ENCODE results near the gene OS9.
A peak's percentile ranks its signal among the peaks of the same experiment; 100 is the strongest.
"Not testable (repeated sequence)": the region's sequence is repeated elsewhere in the genome, so short reads cannot be mapped to it uniquely, and the experiment has no call there.

The OS9 gene, protein sequence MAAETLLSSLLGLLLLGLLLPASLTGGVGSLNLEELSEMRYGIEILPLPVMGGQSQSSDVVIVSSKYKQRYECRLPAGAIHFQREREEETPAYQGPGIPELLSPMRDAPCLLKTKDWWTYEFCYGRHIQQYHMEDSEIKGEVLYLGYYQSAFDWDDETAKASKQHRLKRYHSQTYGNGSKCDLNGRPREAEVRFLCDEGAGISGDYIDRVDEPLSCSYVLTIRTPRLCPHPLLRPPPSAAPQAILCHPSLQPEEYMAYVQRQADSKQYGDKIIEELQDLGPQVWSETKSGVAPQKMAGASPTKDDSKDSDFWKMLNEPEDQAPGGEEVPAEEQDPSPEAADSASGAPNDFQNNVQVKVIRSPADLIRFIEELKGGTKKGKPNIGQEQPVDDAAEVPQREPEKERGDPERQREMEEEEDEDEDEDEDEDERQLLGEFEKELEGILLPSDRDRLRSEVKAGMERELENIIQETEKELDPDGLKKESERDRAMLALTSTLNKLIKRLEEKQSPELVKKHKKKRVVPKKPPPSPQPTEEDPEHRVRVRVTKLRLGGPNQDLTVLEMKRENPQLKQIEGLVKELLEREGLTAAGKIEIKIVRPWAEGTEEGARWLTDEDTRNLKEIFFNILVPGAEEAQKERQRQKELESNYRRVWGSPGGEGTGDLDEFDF

DNA sequence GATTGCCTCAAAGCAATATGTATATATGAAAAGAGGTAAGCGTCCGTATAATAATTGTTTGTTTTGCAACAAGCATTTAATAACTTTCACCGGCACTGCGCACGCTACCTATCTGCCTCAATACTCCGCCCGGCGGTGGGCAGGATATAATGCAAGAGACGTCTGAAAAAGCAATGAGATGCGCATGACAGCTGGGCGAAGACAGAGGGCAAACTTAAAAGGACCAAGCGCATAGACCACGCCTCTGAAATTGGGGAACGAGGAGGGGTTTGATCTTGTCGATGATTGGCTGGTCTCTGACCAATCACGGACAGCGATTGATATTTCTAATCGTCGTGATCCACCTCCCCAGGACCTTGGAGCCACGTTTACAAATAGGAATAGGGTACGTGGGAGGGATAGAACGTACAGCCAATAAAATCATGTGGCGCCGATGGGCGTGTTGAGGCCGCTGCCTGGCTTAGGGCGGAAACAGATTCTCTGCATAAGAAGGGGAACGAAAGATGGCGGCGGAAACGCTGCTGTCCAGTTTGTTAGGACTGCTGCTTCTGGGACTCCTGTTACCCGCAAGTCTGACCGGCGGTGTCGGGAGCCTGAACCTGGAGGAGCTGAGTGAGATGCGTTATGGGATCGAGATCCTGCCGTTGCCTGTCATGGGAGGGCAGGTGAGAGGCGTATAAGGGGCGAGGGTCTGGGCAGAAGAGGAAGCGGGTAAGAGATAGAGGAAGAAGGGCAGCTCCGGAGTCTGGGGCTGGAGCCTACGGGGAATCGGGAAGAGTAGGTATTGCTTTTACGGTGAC is at the start of gene OS9:
Gene OS9 (plus strand): TSS at position 474 of the 800 bp plus-strand sequence. CDS start 30 bp downstream, at position 504.
- peaks cover 3% of the 10 kb centered on the region; the same call in 1 of the 2 replicates for H3K36me3 ChIP-seq (replicated peaks)
- no peaks in the 10 kb centered on the region for H3K27me3 ChIP-seq (ENCODE audit: low read depth)
- DNase-seq (ENCODE audit: low spot score in 2 of 2) = peak; percentile 97 to 99
- no peaks in the 10 kb centered on the region for H3K9me3 ChIP-seq
- in situ Hi-C loops (cut with MboI; ENCODE audit: low sequenced_read_pairs) = no loop called here
- no peaks in the 10 kb centered on the region; the same call in 1 of the 2 replicates for H3K4me1 ChIP-seq
- peak within 1 kb of the TSS; percentile 86 for H3K4me3 ChIP-seq

DNA sequence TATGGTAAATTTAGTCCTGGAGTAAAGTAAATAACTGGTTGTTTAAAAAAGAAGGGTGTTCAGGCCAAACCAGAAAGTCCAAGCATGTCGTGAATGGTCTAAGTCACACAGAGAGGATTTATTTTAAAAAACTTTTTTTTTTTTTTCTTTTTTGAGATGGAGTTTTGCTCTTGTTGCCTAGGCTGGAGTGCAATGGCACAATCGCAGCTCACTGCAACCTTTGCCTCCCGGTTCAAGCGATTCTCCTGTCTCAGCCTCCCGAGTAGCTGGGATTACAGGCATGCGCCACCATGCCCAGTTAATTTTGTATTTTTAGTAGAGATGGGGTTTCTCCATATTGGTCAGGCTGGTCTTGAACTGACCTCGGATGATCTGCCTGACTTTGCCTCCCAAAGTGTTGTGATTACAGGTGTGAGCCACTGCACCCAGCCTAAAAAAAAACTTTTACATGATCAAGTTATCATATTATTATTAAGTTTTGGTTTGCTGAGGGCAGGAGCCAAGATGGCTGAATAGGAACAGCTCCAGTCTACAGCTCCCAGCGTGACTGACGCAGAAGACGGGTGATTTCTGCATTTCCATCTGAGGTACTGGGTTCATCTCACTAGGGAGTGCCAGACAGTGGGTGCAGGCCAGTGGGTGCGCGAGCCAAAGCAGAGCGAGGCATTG is 47.8 kb upstream of the OS9 start:
- H3K9me3 ChIP-seq = peaks cover 19% of the 10 kb centered on the region
- H3K4me3 ChIP-seq; in situ Hi-C loops (cut with MboI; ENCODE audit: low sequenced_read_pairs); H3K27me3 ChIP-seq (ENCODE audit: low read depth); H3K4me1 ChIP-seq; H3K36me3 ChIP-seq (replicated peaks): not testable (repeated sequence)
- peak in 1 of 2 experiments; percentile 52 for DNase-seq (ENCODE audit: low spot score in 2 of 2)

DNA sequence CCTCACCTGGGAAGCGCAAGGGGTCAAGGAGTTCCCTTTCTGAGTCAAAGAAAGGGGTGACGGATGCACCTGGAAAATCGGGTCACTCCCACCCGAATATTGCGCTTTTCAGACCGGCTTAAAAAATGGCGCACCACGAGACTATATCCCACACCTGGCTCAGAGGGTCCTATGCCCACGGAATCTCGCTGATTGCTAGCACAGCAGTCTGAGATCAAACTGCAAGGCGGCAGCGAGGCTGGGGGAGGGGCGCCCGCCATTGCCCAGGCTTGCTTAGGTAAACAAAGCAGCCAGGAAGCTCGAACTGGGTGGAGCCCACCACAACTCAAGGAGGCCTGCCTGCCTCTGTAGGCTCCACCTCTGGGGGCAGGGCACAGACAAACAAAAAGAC is 47.3 kb upstream of the OS9 start:
- H3K36me3 ChIP-seq (replicated peaks); H3K4me3 ChIP-seq; DNase-seq (ENCODE audit: low spot score in 2 of 2); H3K4me1 ChIP-seq; H3K27me3 ChIP-seq (ENCODE audit: low read depth); in situ Hi-C loops (cut with MboI; ENCODE audit: low sequenced_read_pairs): not testable (repeated sequence)
- peaks cover 19% of the 10 kb centered on the region for H3K9me3 ChIP-seq

DNA sequence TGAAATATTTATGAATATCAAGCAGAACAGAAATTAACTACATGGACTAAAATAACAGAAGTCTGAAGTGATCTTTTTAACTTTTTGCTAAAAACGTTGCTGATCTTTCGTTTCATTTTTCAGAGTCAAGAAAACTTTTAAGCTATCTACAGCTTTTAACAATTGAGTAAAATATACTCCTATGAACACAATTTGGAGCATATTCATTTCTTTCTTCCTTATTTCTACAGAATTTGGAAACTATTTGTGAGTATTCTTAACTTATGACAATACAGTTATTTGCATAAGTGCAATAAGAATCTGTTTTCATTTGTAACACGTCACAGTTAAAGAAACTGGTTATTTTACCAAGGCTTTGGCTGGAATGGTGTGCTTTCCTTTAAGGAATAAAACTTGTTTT is 39.9 kb upstream of the OS9 start:
- no peak overlapping the region for H3K4me3 ChIP-seq
- no peaks in the 10 kb centered on the region for H3K9me3 ChIP-seq
- H3K4me1 ChIP-seq = no peaks in the 10 kb centered on the region
- in situ Hi-C loops (cut with MboI; ENCODE audit: low sequenced_read_pairs) = no loop called here
- DNase-seq (ENCODE audit: low spot score in 2 of 2) = no peak
- no peaks in the 10 kb centered on the region for H3K27me3 ChIP-seq (ENCODE audit: low read depth)
- no peaks in the 10 kb centered on the region for H3K36me3 ChIP-seq (replicated peaks)

DNA sequence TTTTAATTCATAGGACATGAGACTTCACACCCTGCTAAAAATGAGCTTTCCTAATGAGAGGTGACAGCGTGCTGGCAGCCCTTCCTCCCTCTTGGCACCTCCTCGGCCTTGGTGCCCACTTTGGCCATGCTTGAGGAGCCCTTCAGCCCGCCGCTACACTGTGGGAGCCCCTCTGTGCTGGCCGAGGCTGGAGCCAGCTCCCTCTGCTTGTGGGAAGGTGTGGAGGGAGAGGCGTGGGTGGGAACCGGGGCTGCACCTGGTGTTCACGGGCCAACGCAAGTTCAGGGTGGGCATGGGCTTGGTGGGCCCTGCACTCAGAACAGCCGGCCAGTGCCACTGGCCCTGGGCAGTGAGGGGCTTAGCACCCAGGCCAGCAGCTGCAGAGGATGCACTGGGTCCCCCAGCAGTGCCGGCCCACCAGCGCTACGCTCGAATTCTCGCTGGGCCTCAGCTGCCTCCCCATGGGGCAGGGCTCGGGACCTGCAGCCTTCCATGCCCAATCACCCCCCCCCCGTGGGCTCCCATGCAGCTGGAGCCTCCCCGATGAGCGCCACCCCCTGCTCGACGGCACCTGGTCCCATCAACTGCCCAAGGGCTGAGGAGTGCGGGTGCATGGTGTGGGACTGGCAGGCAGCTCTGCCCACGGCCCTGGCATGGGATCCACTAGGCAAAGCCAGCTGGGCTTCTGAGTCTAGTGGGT is 38.2 kb upstream of the OS9 start:
- no peaks in the 10 kb centered on the region for H3K4me1 ChIP-seq
- H3K27me3 ChIP-seq (ENCODE audit: low read depth) = no peaks in the 10 kb centered on the region
- in situ Hi-C loops (cut with MboI; ENCODE audit: low sequenced_read_pairs) = no loop called here
- no peak overlapping the region for H3K4me3 ChIP-seq
- peaks cover 4% of the 10 kb centered on the region for H3K9me3 ChIP-seq
- no peak for DNase-seq (ENCODE audit: low spot score in 2 of 2)
- H3K36me3 ChIP-seq (replicated peaks) = no peaks in the 10 kb centered on the region

DNA sequence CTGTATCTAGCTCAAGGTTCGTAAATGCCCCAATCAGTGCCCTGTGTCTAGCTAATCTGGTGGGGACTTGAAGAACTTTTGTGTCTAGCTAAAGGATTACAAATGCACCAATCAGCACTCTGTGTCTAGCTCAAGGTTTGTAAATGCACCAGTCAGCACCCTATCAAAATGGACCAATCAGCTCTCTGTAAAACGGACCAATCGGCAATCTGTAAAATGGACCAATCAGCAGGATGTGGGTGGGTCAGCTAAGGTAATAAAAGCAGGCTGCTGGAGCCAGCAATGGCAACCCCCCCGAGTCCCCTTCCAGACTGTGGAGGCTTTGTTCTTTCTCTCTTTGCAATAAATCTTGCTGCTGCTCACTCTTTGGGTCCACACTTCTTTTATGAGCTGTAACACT is 37.5 kb upstream of the OS9 start:
- H3K36me3 ChIP-seq (replicated peaks); H3K9me3 ChIP-seq; H3K4me3 ChIP-seq; in situ Hi-C loops (cut with MboI; ENCODE audit: low sequenced_read_pairs); H3K4me1 ChIP-seq; H3K27me3 ChIP-seq (ENCODE audit: low read depth); DNase-seq (ENCODE audit: low spot score in 2 of 2): not testable (repeated sequence)

DNA sequence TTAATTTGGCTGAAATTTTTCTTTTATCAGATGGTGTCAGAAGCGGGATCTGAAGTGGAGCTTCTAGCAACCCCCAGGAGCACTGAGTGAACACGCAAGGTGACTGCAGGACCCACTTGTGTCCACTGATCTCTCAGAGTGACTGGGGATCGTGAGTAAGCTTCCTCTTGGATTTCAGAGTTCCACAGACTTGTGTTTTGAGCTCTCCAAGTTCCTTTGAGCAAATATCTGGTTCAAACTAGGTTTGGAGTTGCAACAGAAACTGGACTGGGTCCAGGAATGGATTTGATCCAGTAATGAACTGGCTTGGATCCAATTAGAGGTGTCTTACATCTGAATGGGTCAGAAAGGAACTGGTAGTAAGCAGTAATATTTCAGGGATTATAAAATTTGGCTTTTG is 36.2 kb upstream of the OS9 start:
- no peaks in the 10 kb centered on the region for H3K4me1 ChIP-seq
- no peaks in the 10 kb centered on the region for H3K36me3 ChIP-seq (replicated peaks)
- no peaks in the 10 kb centered on the region for H3K27me3 ChIP-seq (ENCODE audit: low read depth)
- no peak for DNase-seq (ENCODE audit: low spot score in 2 of 2)
- no peak overlapping the region for H3K4me3 ChIP-seq
- peaks cover 14% of the 10 kb centered on the region for H3K9me3 ChIP-seq
- in situ Hi-C loops (cut with MboI; ENCODE audit: low sequenced_read_pairs) = no loop called here

DNA sequence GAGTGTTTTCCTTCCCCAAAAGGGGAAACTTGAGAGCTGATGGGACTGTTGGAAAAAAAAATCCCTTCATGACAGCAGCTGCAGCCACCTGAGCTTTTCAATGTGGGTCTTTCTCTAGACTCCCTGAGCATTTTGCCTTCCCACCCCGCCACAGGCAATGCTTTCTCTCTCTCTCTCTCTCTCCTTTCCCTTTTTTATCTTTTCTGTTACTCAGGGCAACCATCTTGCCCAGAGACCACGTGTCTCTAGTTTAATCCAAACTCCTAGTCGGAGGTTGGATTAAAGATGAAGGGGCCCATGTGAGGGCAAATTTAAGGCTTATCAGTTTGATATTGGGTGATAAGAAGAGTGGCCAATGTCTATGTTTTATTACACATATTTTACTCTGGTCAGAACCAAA is 35.0 kb upstream of the OS9 start:
- Histone ChIP-seq H3K4me1 (no peaks in the 10 kb centered on the region), H3K4me3 (no peak overlapping the region), H3K9me3 (peaks cover 14% of the 10 kb centered on the region), H3K36me3 (replicated peaks) (no peaks in the 10 kb centered on the region), H3K27me3 (ENCODE audit: low read depth) (no peaks in the 10 kb centered on the region)
- in situ Hi-C loops (cut with MboI; ENCODE audit: low sequenced_read_pairs) = no loop called here
- no peak for DNase-seq (ENCODE audit: low spot score in 2 of 2)

DNA sequence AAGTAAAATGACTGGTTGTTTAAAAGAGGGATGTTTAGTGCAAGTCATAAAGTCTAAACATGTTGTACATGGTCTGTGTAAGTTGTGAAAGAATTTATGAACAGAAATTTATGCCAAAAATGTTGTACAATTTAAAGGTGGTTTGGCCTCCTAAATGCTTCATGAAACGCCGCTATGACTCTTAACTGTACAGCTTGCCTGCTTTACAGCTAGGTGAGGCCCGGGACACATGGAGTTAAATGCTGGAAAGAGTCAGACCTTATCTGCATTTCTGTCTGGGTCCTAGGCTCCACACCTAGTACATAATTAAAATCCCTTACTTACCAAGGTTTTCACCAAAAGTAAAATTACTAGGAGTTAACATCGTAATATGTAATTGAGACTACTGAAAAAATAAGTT is 32.6 kb upstream of the OS9 start:
- in situ Hi-C loops (cut with MboI; ENCODE audit: low sequenced_read_pairs) = no loop called here
- H3K4me1 ChIP-seq = no peaks in the 10 kb centered on the region
- H3K9me3 ChIP-seq = peaks cover 14% of the 10 kb centered on the region
- no peak for DNase-seq (ENCODE audit: low spot score in 2 of 2)
- no peak overlapping the region for H3K4me3 ChIP-seq
- H3K27me3 ChIP-seq (ENCODE audit: low read depth) = no peaks in the 10 kb centered on the region
- no peaks in the 10 kb centered on the region for H3K36me3 ChIP-seq (replicated peaks)

DNA sequence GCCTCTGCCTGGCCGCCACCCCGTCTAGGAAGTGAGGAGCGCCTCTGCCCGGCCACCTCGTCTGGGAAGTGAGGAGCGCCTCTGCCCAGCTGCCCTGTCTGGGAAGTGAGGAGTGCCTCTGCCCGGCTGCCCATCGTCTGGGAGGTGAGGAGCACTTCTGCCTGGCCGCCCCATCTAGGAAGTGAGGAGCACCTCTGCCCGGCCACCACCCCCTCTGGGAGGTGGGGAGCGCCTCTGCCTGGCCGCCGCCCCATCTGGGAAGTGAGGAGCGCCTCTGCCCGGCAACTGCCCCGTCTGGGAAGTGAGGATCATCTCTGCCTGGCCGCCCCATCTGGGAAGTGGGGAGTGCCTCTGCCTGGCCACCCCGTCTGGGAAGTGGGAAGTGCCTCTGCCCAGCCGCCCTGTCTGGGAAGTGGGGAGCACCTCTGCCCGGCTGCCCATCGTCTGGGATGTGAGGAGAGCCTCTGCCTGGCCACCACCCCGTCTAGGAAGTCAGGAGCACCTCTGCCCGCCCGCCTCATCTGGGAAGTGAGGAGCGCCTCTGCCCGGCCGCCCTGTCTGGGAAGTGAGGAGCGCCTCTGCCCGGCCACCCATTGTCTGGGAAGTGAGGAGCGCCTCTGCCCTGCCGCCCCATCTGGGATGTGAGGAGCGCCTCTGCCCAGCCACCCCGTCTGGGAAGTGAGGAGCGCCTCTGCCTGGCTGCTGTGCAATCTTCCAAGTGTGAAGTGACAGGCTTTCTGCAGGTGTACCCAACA is 28.7 kb upstream of the OS9 start:
- H3K27me3 ChIP-seq (ENCODE audit: low read depth); H3K4me1 ChIP-seq; in situ Hi-C loops (cut with MboI; ENCODE audit: low sequenced_read_pairs); H3K36me3 ChIP-seq (replicated peaks); DNase-seq (ENCODE audit: low spot score in 2 of 2); H3K4me3 ChIP-seq: not testable (repeated sequence)
- peaks cover 14% of the 10 kb centered on the region for H3K9me3 ChIP-seq

DNA sequence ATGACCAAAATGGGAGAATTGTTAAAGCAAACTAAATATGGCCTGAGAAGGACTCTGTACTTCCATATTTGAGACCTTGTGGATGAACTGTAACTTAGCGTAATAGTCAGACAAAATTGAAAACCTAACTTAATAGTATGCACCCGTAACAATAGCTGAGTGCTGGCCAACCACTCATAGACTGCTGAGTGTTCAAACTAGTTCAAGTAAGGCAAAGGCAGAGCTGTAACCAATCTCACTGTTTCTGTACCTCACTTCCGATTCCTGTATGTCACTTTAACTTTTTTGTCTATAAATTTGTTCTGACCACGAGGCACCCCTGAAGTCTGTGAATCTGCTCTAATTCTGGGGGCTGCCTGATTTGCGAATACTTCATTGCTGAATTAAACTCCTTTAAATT is 27.0 kb upstream of the OS9 start:
- Histone ChIP-seq H3K4me3 (no peak overlapping the region), H3K9me3 (no peaks in the 10 kb centered on the region; the same call in 1 of the 2 replicates), H3K36me3 (replicated peaks) (no peaks in the 10 kb centered on the region), H3K4me1 (no peaks in the 10 kb centered on the region), H3K27me3 (ENCODE audit: low read depth) (no peaks in the 10 kb centered on the region)
- in situ Hi-C loops (cut with MboI; ENCODE audit: low sequenced_read_pairs) = no loop called here
- DNase-seq (ENCODE audit: low spot score in 2 of 2) = no peak

DNA sequence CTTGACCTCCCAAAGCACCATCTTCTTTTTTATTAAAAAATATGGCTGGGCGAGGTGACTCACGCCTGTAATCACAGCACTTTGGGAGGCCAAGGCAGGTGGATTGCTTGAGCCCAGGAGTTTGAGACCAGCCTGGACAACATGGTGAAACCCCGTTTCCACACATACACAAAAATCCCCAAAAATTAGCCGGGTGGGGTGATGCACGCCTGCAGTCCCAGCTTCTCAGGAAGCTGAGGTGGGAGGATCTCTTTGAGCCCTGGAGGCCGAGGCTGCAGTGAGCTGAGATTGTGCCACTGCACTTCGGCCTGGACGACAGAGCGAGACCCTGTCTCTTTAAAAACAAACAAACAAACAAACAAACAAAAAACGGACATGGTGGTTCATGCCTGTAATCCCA is 24.2 kb upstream of the OS9 start:
- H3K36me3 ChIP-seq (replicated peaks); in situ Hi-C loops (cut with MboI; ENCODE audit: low sequenced_read_pairs); H3K4me3 ChIP-seq; H3K27me3 ChIP-seq (ENCODE audit: low read depth); H3K4me1 ChIP-seq; DNase-seq (ENCODE audit: low spot score in 2 of 2); H3K9me3 ChIP-seq: not testable (repeated sequence)
